ENCODE data around the gene HNRNPH3. TPM values are rescaled to one million over a fixed set of nuclear protein-coding genes. Genes with fewer than 3 reads are reported as not detected.

HNRNPH3 gene
- total RNA-seq, 1 donor from 2014 or later: 133 TPM

DNA sequence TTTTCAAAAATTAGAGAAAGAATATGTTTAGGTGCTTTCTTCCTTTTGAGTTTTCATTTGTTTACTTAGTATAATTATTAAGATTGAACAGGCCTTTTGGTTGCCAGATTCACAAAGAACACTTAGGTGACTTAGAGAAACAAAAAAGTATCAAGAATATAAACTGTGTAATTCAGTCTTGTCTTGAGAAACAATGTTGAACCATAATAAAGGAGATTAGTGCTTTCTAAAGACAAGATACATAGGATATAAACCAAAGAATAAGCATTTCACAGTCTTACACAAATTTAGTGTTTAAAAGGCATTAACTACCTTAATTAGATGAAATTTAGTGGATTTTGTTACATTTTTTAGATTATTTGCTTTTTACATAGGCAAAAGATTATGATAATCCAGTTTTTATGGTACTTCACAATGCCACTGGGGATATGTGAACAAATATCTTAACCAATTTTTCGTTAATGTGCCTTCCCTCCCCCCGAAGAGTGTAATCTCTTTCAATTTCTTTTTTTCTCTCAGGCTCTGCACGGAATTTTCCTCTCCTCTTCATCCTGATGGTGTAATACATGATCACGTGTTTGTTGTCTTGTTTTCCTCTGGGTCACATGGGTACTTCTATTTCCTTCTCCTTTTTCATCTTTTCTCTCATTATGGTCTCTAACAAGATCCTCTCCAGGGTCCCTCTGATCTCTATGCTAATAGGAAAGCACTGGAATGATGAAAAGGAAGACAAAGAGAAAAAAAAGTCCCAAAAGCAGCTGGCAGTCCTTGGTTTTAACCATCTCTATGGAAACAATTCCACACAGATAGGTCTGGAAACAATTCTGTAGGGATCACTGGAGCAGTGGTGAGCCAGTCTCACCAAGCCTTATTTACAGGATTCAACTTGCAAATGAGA lies 3.7 kb upstream of the HNRNPH3 start:
- DNase-seq (no peak), ATAC-seq (no peak)
- intact Hi-C loops (cut with micrococcal nuclease): no loop called here

DNA sequence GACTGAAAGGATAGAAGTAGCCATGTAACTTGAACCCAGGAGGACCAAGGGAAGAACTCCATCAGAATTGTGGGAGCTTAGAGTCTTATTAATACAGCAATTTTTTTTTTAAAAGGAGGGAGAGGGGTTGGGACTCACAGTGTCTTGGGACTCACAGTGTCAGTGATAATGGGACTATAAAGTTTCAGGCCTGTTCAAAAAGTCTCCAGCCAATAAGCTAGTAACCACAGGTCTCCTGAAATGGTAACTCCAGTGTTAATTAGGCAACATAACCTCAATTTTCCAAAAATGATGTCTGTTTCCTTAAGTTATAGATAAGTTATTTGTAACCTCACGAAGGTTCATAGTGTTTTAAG lies 2.4 kb upstream of the HNRNPH3 start:
- no peak for DNase-seq
- intact Hi-C loops (cut with micrococcal nuclease): no loop called here
- no peak for ATAC-seq

DNA sequence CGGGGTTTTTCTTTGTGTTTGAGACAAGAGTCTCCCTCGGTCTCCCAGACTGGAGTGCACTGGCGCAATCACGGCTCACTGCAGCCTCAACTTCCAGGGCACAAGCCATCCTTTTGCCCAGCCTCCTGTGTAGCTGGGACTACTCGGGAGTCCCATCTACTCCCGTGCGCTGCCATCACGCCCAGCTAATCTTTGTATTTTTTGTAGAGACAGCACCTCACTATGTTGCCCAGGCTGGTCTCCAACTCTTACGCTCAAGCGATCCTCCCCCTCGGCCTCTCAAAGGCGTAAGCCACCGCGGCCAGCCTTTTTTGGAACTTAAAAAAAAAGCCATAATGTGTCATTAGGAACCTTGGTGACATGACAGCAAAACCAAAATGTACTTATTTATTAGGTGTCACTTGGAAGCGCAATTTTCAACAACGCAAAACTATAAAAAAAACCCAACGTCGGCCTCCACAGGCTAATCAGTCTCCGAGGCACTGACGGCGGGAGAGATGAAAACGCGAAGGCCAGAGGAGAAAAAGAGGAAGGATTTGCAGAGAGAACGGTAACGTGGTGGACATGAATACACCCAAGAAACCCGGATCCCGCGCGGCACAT lies 911 bp upstream of the HNRNPH3 start:
- DNase-seq (peak; percentile 45), ATAC-seq (peak; percentile 5)
- intact Hi-C loops (cut with micrococcal nuclease): no loop called here

DNA sequence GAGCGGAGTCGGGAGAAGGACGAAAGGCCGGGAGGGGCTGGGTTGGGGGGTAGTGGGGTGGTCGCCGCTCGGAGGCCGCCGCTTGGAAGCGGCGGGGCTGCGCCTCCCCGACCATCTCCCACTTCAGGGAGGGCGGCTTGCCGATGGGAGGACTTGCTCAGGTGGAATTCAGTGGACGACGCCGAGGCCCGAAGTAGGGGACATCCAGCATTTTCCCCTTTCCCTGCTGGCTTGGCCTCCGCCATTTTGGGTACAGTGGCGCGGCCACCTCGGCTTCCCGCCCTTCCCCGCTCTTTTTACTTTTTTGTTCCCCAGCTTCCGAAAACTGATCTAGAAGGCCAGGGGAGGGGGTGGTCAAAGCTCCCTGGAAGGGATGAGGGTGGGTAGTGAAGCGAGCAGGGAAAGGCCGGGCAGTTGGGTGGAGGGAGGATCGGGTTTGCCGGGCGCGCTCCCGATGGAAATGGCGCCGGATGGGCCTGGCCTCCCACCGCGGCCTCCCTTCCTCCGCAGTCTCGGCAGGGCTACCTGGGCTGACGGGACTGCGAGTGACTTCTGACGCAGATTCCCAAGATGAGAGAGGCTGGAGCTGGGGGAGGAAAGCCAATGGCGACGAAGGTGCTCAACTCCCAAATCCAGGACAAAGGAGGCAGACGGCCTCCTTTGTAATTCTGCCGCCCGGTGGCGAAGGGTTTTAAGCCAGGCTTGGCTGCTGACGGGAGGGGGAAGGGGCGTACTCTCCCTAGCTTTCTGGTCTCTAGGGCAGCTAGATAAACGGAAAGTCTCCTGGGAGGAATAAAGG lies 594 bp downstream of the HNRNPH3 start, which contains the start of gene PBLD:
PBLD (minus strand) TSS at position 670 of the 799 bp plus-strand sequence. CDS start 26,084 bp downstream, outside the sequence.
- intact Hi-C loops (cut with micrococcal nuclease): no loop called here
- ATAC-seq: peak; percentile 51
- DNase-seq: peak; percentile 75

DNA sequence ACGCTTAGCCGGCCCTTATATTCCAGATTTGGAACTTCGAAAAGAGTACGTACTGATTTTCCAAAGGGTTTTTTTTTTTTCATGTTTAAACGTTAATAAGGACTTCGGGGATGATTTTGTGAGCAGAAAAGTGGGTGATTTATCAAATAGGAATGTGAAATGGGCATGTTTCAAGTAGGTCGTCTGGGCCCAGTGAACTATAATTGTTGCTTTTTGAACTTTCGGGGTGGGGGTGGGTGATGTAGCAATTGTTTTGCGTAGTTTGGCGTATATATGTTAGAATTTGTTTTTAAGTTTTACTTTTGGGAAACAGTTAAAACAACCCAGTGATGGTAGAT lies 1.2 kb downstream of the HNRNPH3 start:
- no peak for ATAC-seq
- DNase-seq: no peak
- intact Hi-C loops (cut with micrococcal nuclease): no loop called here

DNA sequence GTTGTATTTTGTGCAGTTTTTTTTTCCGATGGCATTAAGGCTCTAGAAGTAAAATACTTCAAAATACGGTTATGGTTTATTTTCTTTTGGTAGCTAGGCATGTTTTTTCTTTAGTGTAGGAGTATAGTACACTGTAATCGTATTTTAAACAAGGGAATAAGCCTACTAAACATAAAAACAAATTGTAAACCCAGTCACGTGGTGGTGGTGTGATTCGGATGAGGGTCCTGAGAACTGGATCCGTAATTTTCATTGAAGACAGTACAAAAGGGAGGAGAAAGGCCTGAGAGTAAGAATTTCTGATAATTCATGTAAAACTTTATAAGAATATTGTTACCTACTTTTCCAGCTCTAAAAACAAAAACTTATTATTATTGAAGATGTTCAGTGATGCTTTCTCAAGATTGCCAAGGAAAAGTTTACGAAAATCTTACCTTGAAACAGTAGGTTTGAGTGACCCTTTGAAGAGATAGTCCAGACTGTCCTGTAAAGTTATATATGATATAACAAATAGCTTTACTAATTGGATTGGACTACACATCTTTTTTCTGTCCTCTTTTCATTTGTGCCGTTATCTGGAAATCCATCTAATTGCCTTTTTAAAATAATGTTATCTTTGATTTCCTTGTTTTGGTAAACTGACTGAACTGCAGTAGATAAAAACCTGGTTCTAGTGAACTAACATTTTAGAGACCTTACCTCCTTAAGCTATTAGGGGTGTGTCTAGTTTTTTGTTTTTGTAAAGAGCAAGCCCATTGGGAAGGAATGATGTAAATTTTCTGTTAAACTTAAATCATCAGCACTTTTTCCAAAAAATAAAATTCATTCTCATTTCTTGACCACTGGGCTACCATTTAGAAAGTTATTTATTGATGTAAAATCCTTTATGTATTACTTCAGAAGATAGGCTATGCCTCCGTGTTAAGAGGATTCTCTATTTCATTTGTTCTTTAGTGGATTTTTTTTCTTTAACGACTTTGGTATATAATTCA lies 1.9 kb downstream of the HNRNPH3 start:
- intact Hi-C loops (cut with micrococcal nuclease): no loop called here
- no peak for DNase-seq
- ATAC-seq: no peak

DNA sequence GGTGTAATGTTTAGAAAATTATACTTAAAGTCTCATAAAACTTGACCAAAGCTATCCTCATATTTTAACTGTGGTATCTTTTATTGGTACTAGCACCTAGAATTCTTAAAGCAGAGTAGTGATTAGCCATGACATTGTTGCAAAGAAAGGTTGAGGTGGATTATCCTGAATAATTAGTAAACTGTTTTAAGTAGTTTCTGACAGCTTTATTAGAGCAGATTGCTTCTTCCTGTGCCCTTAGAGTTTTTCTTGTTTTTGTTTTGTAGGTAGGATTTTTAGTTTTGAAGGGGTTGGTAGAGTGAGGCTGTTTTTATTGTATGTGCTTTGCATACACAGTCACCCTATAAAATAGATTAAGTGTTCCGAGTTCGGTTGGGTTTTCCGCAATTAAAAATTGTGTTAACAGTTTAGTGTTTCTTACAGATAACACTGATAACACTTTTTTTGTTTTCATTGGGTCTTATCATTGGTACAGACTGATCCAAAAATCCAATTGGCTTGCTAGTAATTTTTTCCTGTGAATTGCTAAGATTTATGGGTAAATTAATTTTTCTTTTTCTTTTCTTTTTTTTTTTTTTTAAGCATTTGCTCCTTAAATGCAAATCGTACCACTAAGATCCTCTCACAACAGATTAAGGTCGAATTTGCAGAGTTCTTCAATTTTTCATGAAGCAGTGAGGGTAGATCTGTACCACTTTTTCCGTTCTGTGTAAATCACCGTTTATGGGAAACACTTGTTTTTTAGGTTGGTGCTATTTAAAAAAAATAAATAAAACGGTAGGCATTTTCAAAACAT lies 3.0 kb downstream of the HNRNPH3 start:
- DNase-seq (no peak), ATAC-seq (no peak)
- intact Hi-C loops (cut with micrococcal nuclease): no loop called here

DNA sequence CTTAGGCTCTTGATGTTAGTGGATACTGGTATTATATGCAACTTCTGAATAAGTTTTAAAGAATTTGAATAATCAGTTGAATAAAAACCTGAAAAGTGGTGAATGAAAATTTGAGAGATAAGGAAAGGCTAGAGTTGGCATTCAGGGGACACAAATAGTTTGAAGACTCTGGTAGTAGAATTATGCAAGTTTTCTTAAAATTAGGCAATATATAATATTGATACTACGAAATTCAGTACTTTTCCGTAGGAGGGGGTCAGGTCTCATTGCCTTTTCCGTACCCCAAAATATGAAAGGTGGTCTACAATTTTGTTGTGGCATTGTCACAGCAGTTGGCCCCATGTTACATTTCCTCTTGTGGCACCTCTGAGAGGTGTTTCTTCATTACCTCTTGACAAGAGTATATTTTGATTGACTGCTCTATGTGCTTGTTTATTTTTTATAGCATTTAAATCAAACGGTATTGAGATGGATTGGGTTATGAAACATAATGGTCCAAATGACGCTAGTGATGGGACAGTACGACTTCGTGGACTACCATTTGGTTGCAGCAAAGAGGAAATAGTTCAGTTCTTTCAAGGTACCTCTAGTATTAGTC lies 5.0 kb downstream of the HNRNPH3 start:
- no peak for DNase-seq
- no peak for ATAC-seq
- intact Hi-C loops (cut with micrococcal nuclease): no loop called here

DNA sequence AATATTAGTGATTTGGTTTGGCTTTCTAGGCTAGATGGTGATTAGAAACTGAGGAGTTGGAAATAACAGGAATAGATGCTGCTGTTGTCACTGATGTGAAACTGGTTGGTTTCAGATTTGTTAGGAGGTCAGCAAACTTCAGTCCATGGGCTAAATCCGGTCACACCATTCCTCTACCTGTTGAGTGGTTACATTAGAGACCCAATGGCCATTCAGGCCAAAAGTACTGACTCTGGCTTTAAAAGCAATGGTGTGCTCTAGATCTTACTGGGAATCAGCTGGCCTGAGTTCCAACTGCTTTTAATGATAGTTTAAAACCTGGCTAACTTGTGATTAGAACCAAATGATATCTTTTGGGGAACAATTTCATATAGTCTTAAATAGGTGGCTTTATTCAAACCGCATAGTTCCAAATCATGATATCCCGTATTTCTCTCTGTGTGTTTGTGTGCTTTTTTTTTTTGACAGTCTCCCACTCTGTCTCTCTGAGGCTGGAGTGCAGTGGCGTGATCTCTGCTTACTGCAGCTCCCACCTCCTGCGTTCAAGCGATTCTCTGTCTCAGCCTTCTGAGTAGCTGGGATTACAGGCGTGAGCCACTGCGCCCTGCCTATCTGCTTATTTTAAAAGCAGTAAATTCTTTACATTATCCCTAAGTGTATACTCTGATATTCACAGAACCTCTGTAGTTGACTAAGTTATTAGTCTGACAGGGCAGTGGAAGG lies 8.7 kb downstream of the HNRNPH3 start:
- DNase-seq: no peak
- no peak for ATAC-seq
- intact Hi-C loops (cut with micrococcal nuclease): no loop called here

DNA sequence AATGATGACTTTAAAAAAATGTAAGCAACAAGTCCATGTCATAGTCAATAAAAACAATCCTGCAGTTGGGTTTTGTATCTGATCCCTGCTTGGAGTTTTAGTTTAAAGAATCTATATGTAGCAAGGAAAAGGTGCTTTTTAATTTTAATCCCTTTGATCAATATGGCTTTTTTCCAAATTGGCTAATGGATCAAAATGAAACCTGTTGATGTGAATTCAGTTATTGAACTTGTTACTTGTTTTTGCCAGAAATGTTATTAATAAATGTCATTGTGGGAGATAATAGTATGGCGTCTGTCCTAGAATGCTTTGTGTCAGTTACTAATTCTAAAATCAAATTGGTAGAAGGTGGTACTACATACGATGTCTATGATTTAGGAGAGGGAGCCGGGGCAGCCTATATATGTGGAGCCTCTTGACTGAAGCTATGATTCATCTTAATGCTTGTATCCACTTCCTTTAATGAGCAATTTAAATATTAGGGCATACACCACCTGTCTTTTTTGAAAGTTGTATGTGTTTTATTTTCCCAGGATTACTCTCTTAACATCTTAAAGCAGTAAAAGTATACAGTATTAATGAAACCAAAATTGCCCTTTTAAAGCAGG lies 11.1 kb downstream of the HNRNPH3 start:
- no peak for ATAC-seq
- intact Hi-C loops (cut with micrococcal nuclease): no loop called here

DNA sequence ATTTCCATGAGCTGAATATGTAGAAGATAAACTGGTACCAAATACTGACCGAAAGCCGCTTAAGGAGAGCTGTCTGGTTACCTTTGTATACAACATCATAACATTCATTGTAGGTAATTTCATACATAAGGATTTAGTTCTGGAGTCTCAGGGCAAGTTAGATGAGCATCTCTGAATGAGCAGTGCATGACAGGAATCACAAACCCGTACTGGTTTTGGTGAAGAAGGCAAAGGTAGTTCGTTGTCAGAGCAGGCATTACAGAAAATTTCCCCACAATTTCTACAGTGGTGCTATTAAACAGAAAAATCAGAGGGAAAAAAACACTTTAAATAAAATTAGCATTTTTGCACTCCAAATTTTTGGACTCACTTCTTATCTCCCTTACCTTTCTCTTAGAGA lies 13.8 kb downstream of the HNRNPH3 start:
- ATAC-seq (no peak), DNase-seq (no peak)
- intact Hi-C loops (cut with micrococcal nuclease): no loop called here

More for the DNA sequence above, 11.1 kb downstream of the HNRNPH3 start:
- no peak for DNase-seq

DNA sequence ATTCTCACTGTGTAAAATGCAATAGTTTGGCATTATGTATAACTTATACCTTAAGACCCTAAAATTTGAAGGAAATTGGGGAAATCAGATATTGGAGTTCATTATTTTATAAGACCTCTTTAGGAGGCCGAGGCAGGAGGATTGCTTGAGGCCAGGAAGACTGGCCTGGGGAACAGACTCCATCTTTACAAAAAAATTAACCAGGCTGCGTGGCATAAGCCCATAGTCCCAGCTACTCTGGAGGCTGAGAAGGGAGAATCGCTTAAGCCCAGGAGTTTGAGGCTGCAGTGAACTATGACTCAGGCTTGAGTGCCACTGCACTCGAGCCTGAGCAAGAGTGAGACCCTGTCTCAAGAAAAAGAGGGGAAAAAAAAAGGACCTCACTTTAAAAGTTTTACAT lies 14.9 kb downstream of the HNRNPH3 start:
- DNase-seq: no peak
- no peak for ATAC-seq
- intact Hi-C loops (cut with micrococcal nuclease): no loop called here

DNA sequence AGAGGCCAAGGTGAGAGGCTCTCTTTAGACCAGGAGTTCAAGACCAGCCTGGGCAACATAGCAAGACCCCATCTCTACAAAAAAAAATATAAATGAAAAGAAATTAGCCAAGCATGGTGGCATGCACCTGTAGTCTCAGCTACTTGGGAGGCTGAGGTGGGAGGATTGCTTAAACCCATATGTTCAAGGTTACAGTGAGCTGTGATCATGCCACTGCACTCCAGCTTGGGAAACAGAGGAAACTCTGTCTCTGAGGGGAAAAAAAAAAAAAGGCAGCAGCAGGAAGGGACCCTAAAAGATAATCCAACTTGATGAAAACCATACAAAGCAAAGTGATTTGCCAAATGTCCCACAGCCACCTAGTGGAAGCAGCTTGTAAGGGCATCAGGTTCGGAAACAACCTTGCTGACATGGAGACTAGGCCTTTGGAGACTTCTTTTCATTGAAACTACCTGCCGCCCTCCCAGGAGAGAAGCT lies 16.4 kb downstream of the HNRNPH3 start:
- ATAC-seq (peak; percentile 29), DNase-seq (no peak)
- intact Hi-C loops (cut with micrococcal nuclease): no loop called here

DNA sequence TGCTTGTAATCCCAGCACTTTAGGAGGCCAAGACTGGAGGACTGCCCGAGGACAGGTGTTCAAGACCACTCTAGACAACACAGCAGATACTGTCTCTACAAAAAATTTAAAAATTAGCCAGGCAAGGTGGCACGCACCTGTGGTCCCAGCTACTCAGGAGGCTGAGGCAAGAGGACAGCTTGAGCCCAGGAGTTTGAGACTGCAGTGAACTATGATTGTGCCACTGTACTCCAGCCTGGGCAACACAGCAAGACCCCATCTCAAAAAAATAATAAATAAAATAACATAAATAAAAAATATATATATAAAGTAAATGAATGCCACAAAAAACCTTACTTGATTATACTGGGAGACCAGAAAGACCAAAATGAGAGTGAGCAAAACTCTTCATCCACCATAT lies 21.7 kb downstream of the HNRNPH3 start:
- ATAC-seq (no peak), DNase-seq (no peak)
- intact Hi-C loops (cut with micrococcal nuclease): no loop called here

DNA sequence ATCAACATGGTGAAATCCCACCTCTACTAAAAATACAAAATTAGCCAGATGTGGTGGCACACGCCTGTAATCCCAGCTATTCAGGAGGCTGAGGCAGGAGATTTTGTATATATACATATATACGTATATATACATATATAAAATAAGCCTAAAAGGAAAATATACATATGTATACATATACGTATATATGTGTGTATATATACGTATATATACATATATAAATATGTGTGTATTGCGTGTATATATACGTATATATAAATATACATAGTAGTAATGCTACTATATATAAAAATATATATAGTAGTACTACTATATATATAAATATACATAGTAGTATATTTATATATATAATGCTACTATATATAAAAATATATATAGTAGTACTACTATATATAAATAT lies 27.3 kb downstream of the HNRNPH3 start:
- ATAC-seq: no peak
- intact Hi-C loops (cut with micrococcal nuclease): no loop called here
- no peak for DNase-seq

DNA sequence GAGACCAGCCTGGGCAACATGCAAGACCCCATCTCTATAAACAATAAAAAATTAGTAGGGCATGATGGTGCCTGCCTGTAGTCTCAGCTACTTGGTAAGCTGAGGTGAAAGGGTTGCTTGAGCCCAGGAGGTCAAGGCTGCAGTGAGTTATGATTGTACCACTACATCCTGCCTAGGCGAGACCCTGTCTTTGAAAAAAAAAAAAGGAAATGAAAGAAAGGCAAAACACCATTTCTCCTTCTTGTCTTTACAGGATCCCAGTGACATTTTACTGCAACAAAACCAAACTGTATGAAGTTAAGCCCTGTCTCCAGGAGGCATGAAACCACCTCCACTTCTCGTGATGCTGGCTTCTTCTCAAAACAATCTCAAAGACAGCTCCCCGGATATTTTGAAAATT lies 30.7 kb downstream of the HNRNPH3 start:
- DNase-seq (no peak), ATAC-seq (no peak)
- intact Hi-C loops (cut with micrococcal nuclease): no loop called here

All from left ventricle myocardium superior (tissue), 1 donor.